Measurements from ENCODE around the gene HCN3.

Gene HCN3

DNA sequence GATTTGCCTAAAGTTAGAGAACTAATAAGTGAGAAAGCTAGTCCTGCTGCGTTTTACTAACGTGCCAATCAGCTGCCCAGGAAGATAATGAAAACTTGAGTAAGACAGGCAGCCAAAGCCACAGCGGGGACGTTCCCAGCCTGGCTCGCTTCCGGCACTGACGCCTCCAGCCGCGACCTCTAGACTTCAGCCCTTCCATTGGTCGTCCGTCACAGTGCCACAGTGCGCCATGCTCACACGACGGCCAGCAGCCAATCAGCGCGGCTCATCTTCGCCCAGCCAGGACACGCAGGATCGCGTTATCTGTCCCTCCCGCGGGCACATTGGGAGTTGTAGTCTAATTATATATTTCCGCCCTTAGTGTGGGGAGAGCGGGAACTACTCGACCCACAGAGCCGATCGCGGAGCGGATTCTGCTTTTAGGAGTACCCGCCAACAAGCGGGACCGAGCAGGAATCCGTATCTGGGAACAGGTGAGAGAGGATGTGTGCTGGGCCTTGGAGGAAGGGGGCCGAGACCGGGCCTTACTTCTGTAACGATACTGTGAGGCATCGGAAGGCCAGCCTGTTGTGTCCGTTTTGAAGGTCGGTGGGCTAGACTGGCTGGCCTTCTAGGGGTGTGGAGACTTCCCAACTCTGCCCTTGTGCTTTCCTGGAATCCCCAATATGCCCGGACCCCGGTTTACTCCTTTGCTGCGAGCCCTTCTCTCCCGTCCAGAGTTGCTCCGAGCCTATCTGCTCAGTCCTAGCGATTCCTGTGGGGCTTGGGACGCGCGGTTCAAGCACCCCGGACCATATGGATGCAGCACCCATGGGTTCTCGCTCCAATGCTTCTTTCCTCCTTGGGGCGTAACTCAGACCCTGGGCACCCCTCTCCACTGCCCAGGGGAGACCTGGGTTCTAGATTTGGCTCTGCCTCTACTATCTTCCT lies 31.5 kb downstream of the HCN3 start, which contains the start of gene FDPS:
TSS of gene FDPS (plus strand) at position 374 of the 930 bp plus-strand sequence. CDS start 924 bp downstream, outside the sequence.
- in situ Hi-C loops (cut with MboI; ENCODE audit: low sequenced_read_pairs), result no loop called here

DNA sequence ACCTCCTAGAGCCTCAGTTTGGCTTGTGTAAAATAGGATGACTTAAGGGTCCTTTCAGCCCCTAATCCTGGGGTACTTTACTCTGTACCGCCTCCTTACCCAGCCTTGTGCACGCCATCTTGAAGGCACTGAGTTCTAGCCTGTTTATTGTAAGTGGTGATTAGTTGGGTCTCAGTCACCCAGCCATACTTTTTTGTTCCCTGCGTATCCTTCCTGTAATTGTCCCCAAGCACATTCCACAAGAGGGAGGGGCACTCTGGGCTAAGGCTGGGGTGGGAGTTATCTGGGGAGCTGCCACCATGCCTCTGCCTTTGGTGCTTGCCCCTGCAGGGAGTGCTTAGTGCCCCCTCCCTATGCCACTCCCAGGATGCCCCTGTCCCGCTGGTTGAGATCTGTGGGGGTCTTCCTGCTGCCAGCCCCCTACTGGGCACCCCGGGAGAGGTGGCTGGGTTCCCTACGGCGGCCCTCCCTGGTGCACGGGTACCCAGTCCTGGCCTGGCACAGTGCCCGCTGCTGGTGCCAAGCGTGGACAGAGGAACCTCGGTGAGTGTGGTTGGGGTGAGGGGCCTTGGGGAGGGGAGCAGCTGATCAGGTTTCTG lies 32.3 kb downstream of the HCN3 start:
- in situ Hi-C loops (cut with MboI; ENCODE audit: low sequenced_read_pairs), result no loop called here

- in situ Hi-C loops (cut with MboI; ENCODE audit: low sequenced_read_pairs), result no loop called here
Observed at GRCh38 chr1:155313261-155313660, 36.0 kb downstream of the HCN3 start.

GRCh38 chr1:155316922-155317321 lies 39.7 kb downstream of the HCN3 start:
- in situ Hi-C loops (cut with MboI; ENCODE audit: low sequenced_read_pairs), result no loop called here

DNA sequence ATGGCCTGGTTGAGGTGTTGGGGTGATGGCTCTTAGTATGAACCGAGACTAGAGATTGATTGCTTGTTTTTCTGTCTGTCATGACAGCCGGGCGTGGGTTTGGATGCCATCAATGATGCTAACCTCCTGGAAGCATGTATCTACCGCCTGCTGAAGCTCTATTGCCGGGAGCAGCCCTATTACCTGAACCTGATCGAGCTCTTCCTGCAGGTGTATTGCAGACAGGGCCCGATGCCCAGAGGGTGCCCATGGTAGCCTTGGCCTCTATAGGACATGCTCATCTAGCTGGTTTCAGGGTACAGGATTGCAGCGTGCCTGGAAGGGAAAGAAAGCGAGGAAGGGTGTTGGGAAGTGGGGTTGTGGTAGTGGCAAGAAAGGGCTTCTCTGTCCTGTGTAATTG lies 40.8 kb downstream of the HCN3 start:
- in situ Hi-C loops (cut with MboI; ENCODE audit: low sequenced_read_pairs), result no loop called here

GRCh38 chr1:155319536-155319935 lies 42.3 kb downstream of the HCN3 start:
- in situ Hi-C loops (cut with MboI; ENCODE audit: low sequenced_read_pairs), result no loop called here

GRCh38 chr1:155320252-155320651 lies 43.0 kb downstream of the HCN3 start:
- in situ Hi-C loops (cut with MboI; ENCODE audit: low sequenced_read_pairs), result no loop called here

GRCh38 chr1:155320661-155321617 lies 43.7 kb downstream of the HCN3 start, which contains the start of gene RUSC1:
Gene RUSC1 (plus strand): TSS chr1:155320894. CDS start chr1:155321774, 880 bp downstream.
- in situ Hi-C loops (cut with MboI; ENCODE audit: low sequenced_read_pairs), result no loop called here

GRCh38 chr1:155321639-155322503 lies 44.6 kb downstream of the HCN3 start:
- in situ Hi-C loops (cut with MboI; ENCODE audit: low sequenced_read_pairs), result no loop called here

- in situ Hi-C loops (cut with MboI; ENCODE audit: low sequenced_read_pairs), result no loop called here
Observed at GRCh38 chr1:155322571-155322952, 45.3 kb downstream of the HCN3 start.

- in situ Hi-C loops (cut with MboI; ENCODE audit: low sequenced_read_pairs), result no loop called here
Observed at GRCh38 chr1:155322953-155323728, 45.9 kb downstream of the HCN3 start.

GRCh38 chr1:155323729-155324036 lies 46.4 kb downstream of the HCN3 start:
- in situ Hi-C loops (cut with MboI; ENCODE audit: low sequenced_read_pairs), result no loop called here

- in situ Hi-C loops (cut with MboI; ENCODE audit: low sequenced_read_pairs), result no loop called here
Observed at GRCh38 chr1:155324037-155324716, 46.9 kb downstream of the HCN3 start.

- in situ Hi-C loops (cut with MboI; ENCODE audit: low sequenced_read_pairs), result no loop called here
Observed at GRCh38 chr1:155324717-155325602, 47.7 kb downstream of the HCN3 start.

DNA sequence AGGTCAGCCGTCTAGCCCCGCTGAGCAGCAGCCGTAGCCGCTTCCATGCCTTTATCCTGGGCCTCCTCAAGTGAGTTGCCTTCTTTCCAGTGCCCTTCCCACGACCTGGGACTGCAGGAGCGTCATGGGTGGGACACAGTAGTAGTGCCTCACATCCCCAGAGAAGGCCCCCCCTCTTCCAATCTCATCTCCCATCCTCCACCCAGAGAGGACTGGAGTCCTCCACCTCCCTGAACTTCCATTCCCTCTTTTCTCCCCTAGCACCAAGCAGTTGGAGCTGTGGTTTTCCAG lies 48.3 kb downstream of the HCN3 start:
- in situ Hi-C loops (cut with MboI; ENCODE audit: low sequenced_read_pairs), result no loop called here

GRCh38 chr1:155326020-155326526 lies 48.8 kb downstream of the HCN3 start:
- in situ Hi-C loops (cut with MboI; ENCODE audit: low sequenced_read_pairs), result no loop called here

GRCh38 chr1:155326631-155327037 lies 49.4 kb downstream of the HCN3 start:
- in situ Hi-C loops (cut with MboI; ENCODE audit: low sequenced_read_pairs), result no loop called here

DNA sequence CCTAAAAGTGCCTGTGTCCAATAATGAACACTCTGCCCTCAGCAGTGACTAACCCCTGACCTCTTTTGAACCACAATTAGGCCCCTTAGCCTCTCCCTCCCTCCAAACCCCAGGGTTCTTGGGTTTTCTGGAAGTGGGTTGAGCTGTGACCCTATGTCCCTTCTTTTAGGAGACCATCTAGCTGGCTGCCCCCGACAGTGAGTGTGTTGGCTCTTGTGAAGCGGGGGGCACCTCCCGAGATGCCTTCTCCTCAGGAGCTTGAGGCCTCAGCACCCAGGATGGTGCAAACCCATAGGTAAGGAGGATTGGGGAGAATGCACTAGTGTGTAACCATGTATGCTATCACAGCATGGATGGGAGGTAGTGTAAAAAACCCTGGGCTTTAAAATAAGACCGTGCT lies 50.7 kb downstream of the HCN3 start:
- in situ Hi-C loops (cut with MboI; ENCODE audit: low sequenced_read_pairs), result no loop called here
